Cerebellar nuclear complex (tissue), 1 donor: ENCODE data around the gene IL19.
"Not testable (repeated sequence)": the region's sequence is repeated elsewhere in the genome, so short reads cannot be mapped to it uniquely, and the experiment has no call there.

Experiments
- DNase-seq, 2 experiments: peaks; one replicate each; lab custom pipeline; 2025; lab: John Stamatoyannopoulos, UW

Gene IL19

DNA sequence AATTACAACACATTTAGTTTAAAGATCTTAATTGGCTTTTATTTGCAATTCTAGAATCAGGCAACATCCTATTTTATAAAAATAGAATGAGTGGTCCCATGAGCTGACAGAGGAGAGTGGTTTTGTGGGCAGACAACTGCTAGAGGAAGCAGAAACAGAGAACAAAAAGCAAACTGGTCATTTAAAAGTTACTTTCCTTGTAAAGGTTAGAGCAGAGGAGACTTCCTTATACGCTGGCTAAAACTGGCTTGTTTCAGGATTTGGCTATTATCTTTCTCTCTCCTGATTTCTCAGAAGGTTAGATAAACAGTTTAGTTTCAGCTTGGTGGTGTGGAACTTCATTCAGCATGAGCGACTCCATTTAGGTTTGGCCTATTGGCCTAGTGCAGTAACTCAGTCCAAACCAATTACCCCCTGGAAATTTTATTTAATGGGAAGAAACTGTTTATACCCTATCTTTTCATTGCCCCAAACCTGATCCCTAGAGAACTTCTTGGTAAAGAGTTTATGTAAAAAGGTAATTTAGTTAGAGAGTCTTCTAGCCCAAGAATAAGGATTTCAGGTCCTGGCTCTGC, 62.6 kb downstream of the IL19 start:
- DNase-seq: no peak

DNA sequence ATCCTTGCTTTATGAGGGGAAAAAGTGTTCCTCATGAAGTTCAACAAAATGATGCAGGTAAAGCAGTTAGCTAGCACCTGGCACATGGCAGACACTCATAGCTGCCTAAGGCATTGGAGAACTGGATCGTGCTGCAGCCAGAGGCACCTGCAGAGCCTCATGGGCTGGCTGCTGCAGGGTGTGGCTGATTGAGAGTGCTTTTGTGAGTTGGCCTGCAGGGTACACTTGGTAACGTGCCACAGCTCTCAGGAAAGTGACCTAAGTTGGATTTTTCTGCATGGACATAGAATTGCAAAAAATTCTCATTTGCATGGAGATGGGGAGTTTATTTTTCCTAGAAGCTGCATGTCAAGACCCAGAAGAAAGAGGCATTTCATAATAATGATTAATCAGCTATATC, 63.2 kb downstream of the IL19 start:
- no peak for DNase-seq

GRCh38 chr1:206834217-206834616, 63.6 kb downstream of the IL19 start:
- DNase-seq: no peak

DNA sequence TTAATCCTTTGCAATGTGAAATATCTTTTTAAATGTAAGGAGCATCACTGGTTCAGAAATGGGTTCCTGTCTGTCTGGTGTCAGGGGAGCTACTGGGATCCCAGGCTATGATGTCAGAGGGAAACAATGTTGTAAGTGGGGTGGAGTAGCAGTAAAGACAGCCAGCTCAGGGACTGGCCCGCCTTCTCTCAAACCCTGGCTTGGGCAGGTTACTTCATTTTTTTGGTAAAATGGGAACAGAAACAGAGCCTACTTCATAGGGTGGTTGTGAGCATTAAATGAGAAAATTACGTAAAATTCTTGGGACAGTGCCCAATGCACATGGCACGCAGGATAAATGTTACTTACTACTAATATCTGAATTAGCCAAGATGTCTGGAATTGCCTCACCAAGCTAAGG, 64.1 kb downstream of the IL19 start:
- DNase-seq: no peak

DNA sequence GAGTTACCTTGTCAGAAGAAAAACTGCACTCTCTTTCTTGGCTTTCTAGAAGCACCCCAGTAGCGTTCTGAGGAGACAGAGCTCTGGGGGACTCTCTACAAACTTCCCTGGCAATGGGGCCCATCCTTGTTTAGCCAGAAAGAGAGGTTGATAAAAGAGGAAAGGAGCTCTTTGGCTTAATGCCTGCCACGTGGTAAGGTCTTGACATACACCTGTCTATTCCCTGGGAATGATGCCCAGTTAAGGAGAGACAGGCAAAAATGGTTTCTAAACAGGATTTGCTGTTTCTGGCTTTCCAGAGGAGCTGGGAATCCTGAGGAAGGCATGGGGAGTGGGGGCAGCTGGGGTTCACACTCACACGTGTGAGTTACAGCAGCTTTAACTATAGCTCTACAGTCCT, 64.6 kb downstream of the IL19 start:
- DNase-seq: no peak

GRCh38 chr1:206836111-206836510, 65.5 kb downstream of the IL19 start:
- DNase-seq: no peak

DNA sequence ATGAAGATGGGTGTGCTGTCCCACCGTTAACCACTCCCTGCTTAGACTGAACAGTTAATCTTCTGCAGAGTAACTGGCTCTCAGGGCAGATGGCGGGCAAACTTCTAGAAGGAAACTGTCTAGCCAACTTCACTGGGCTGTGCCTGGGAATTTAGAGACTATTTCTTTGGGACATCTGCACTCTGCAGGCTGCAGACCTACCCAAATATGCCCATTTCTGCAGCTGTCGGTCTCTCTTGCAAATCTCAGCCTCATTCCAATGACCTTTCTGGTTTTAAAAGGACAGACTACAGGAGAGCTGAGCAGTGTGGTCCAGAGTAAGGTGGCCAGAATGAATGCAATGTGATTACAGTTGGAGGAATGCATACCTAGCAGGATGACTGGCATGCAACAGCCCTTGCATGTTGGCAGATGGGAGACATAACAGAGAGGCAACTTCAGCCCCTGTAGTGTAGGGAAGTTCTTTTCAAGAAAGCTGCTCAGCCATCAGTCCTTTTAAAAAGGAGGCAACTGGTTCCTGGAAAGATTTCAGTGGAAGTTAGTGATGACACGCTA, 68.5 kb downstream of the IL19 start:
- DNase-seq: no peak

GRCh38 chr1:206839857-206840256, 69.3 kb downstream of the IL19 start:
- no peak for DNase-seq

- no peak for DNase-seq
Observed at GRCh38 chr1:206841609-206842323, 71.2 kb downstream of the IL19 start.

DNA sequence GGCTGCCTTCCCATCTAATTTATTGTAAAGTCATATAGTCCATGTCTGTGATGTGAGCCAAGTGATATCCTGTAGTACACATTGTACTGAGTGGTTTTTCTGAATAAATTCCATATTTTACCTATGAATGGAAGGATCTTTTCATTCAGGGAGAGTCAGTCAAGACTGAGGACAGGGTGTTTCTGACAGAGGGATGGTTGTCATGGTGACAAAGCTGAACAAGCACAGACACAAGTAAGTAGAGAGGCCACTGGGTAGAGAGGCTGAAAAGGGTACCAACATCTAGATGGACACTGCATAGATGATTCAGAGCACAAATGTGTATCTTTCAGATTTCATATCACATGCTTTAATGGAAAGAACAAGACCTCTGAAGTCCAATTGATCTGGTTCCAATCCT, 72.3 kb downstream of the IL19 start:
- DNase-seq: no peak

GRCh38 chr1:206843626-206844025, 73.1 kb downstream of the IL19 start:
- DNase-seq: no peak

DNA sequence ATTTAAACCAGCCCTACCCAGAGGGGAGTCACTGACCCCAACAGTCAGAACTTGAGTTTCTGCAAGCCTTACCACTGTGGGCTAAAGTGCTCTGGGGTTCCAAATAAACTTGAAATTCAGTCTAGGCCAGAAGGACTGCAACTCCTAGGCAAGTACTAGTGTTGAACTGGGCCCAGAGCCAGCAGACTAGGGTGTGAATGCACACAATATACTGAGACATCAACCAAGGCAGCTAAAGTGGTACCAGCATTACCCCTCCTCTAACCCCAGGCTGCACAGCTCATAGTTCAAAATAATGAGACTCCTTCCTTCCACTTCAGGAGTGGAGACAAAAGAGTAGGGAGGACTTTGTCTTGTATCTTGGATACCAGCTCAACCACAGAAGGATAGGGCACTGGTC, 75.9 kb downstream of the IL19 start:
- DNase-seq: no peak

DNA sequence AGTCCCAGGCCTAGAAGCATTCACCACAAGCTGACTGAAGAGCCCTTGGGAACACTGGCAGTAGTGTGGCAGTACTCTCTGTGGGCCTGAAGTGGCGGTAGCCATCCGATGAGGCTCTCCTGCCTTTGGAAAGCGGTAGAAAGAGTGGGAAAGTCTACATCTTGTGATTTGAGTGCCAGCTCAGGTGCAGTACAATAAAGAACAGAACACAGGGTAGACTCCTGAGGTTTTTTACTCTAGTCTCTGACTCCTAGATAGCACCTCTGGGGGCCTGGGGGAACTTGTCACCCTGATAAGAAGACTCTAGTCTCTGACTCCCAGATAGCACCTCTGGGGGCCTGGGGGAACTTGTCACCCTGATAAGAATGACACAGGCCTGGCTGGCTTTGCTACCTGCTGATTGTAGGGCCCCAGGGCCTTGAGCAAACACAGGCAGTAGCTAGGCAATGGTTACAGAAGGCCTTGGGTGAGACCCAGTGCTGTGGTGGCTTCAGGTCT, 76.8 kb downstream of the IL19 start:
- no peak for DNase-seq

DNA sequence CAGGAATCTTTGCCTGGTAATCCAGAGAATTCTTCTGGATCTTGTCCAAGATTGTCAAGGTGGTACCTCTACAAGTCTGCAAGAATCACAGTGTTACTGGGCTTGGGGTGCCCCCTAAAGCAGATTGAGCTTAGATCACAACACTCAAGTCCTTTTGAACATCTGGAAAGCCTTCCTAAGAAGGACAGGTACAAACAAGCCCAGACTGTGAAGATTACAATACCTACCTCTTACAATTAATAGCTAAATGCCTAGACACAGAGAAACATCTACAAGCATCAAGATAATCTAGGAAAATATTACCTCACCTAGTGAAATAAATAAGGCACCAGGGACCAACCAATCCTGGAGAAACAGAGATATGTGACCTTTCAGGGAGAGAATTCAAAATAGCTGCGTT, 77.4 kb downstream of the IL19 start:
- no peak for DNase-seq

DNA sequence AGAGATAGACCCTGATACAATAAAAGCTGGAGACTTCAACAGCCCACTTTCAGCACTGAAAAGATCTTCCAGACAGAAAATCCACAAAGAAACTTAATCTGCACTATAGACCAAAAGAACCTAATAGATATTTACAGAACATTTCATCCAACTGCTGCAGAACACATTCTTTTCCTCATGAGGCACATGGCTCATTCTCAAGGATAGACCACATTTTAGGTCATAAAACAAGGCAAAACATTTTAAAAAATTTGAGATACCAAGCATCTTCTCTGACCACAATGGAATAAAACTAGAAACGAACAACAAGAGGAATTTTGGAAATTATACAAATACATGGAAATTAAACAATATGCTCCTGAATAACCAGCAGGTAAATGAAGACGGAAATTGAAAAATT, 79.8 kb downstream of the IL19 start:
- DNase-seq: no peak

DNA sequence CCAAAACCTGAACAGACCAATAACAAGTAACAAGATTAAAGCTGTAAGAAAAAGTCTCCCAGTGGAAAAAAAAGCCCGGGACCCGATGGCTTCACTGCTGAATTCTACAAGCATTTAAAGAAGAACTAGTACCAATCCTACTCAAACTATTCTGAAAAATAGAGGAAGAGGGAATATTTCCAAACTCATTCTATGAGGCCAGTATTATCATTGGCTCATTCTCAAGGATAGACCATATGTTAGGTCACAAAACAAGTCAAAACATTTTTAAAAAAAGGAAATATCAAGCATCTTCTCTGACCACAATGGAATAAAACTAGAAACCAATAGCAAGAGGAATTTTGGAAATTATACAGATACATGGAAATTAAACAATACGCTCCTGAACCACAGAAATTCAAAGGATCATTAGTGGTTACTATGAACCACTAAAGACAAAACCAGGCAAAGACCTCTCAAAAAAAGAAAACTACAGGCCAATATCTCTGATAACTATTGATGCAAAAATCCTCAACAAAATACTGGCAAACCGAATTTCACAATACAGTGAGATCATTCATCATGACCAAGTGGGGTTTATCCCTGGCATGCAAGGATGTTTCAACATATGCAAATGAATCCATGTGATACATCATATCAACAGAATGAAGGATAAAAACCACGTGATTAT, 80.9 kb downstream of the IL19 start:
- no peak for DNase-seq

- not testable (repeated sequence) for DNase-seq
Observed at GRCh38 chr1:206852662-206853061, 82.1 kb downstream of the IL19 start.

DNA sequence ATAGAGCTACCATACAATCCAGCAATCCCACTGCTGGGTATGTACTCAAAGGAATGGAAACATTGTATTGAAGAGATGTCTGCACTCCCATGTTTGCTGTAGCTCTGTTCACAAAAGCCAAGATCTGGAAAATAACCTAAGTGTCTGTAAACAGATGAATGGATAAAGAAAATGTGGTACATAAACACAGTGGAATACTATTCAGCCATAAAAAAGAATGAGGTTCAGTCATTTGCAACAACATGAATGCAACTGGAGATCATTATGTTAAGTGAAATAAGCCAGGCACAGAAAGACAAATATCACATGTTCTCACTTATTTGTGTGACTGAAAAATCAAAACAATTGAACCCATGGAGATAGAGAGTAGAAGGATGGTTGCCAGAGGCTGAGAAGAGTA, 83.1 kb downstream of the IL19 start:
- DNase-seq: not testable (repeated sequence)

GRCh38 chr1:206854401-206855129, 84.0 kb downstream of the IL19 start:
- DNase-seq: peak in 1 of 2 experiments; percentile 1

- no peak for DNase-seq
Observed at GRCh38 chr1:206855859-206856258, 85.3 kb downstream of the IL19 start.

DNA sequence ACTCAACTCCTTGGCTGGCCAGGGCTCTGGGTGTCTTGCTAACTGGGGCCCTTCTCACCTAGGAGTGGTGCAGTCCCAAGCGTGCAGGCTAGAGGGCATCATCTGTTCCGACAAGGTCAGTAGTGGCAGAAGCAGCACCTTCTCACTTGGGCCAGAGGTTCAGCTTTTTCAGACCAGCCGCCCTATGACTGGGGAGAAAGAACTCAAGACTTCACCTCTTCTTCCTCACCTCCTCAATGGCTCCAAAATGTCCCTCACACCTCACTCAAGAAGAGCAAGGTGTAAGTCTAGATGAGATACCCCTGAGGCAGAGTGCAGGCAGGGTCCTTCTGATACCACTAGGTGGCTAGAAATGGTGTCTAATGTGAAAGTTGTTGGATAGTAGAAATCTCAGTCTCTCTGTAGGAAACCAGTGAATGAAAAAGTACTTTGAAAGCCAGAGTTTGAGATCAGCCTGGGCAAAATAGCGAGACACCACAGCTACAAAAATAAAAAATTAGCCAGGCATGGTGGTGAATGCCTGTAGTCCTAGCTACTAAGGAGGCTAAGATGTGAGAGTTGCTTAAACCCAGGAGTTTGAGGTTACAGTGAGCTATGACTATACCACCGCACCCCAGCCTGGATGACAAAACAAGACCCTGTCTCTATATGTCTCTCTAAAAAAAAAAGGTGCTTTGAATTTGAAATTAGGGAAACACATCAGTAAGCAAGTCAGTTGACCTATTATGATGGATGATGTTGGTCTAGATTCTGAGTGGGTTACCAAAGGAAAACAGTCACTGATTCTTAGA, 86.3 kb downstream of the IL19 start:
- DNase-seq: no peak
